ENCODE measurements around the gene SUGCT.

Gene SUGCT

GRCh38 chr7:40843338-40843985, 708.7 kb downstream of the SUGCT start:
- no peak for DNase-seq (ENCODE audit: low read depth in 1 of 2, low spot score in 1 of 2)

GRCh38 chr7:40845943-40846342, 711.1 kb downstream of the SUGCT start:
- no peak for DNase-seq (ENCODE audit: low read depth in 1 of 2, low spot score in 1 of 2)

GRCh38 chr7:40847921-40848320, 713.1 kb downstream of the SUGCT start:
- DNase-seq (ENCODE audit: low read depth in 1 of 2, low spot score in 1 of 2) = no peak

- DNase-seq (ENCODE audit: low read depth in 1 of 2, low spot score in 1 of 2) = no peak
These were observed 713.9 kb downstream of the SUGCT start for GRCh38 chr7:40848541-40849221.

GRCh38 chr7:40850017-40850416, 715.2 kb downstream of the SUGCT start:
- no peak for DNase-seq (ENCODE audit: low read depth in 1 of 2, low spot score in 1 of 2)

- no peak for DNase-seq (ENCODE audit: low read depth in 1 of 2, low spot score in 1 of 2)
These were observed 716.2 kb downstream of the SUGCT start for GRCh38 chr7:40851001-40851400.

- DNase-seq (ENCODE audit: low read depth in 1 of 2, low spot score in 1 of 2) = no peak
These were observed 724.3 kb downstream of the SUGCT start for GRCh38 chr7:40859076-40859475.

GRCh38 chr7:40859965-40860543, 725.2 kb downstream of the SUGCT start:
- DNase-seq (ENCODE audit: low read depth in 1 of 2, low spot score in 1 of 2) = no peak

GRCh38 chr7:40865441-40866233, 730.8 kb downstream of the SUGCT start:
- DNase-seq (ENCODE audit: low read depth in 1 of 2, low spot score in 1 of 2) = no peak

- no peak for DNase-seq (ENCODE audit: low read depth in 1 of 2, low spot score in 1 of 2)
These were observed 731.8 kb downstream of the SUGCT start for GRCh38 chr7:40866601-40867000.

- DNase-seq (ENCODE audit: low read depth in 1 of 2, low spot score in 1 of 2) = no peak
These were observed 735.3 kb downstream of the SUGCT start for GRCh38 chr7:40870108-40870507.

- no peak for DNase-seq (ENCODE audit: low read depth in 1 of 2, low spot score in 1 of 2)
These were observed 738.4 kb downstream of the SUGCT start for GRCh38 chr7:40873248-40873647.

GRCh38 chr7:40874756-40875155, 740.0 kb downstream of the SUGCT start:
- DNase-seq (ENCODE audit: low read depth in 1 of 2, low spot score in 1 of 2) = no peak

GRCh38 chr7:40876601-40877000, 741.8 kb downstream of the SUGCT start:
- DNase-seq (ENCODE audit: low read depth in 1 of 2, low spot score in 1 of 2) = no peak

GRCh38 chr7:40879941-40880543, 745.2 kb downstream of the SUGCT start:
- DNase-seq (ENCODE audit: low read depth in 1 of 2, low spot score in 1 of 2) = no peak

GRCh38 chr7:40880581-40880980, 745.8 kb downstream of the SUGCT start:
- DNase-seq (ENCODE audit: low read depth in 1 of 2, low spot score in 1 of 2) = no peak

GRCh38 chr7:40881405-40881926, 746.7 kb downstream of the SUGCT start:
- DNase-seq (ENCODE audit: low read depth in 1 of 2, low spot score in 1 of 2) = no peak

- no peak for DNase-seq (ENCODE audit: low read depth in 1 of 2, low spot score in 1 of 2)
These were observed 747.4 kb downstream of the SUGCT start for GRCh38 chr7:40882071-40882658.

GRCh38 chr7:40883826-40884225, 749.0 kb downstream of the SUGCT start:
- DNase-seq (ENCODE audit: low read depth in 1 of 2, low spot score in 1 of 2) = no peak

GRCh38 chr7:40884241-40884640, 749.4 kb downstream of the SUGCT start:
- DNase-seq (ENCODE audit: low read depth in 1 of 2, low spot score in 1 of 2) = no peak

- no peak for DNase-seq (ENCODE audit: low read depth in 1 of 2, low spot score in 1 of 2)
These were observed 750.7 kb downstream of the SUGCT start for GRCh38 chr7:40885503-40885902.
